ENCODE measurements around the gene COL4A2.
"Not testable (repeated sequence)": the region's sequence is repeated elsewhere in the genome, so short reads cannot be mapped to it uniquely, and the experiment has no call there.

COL4A2 gene

DNA sequence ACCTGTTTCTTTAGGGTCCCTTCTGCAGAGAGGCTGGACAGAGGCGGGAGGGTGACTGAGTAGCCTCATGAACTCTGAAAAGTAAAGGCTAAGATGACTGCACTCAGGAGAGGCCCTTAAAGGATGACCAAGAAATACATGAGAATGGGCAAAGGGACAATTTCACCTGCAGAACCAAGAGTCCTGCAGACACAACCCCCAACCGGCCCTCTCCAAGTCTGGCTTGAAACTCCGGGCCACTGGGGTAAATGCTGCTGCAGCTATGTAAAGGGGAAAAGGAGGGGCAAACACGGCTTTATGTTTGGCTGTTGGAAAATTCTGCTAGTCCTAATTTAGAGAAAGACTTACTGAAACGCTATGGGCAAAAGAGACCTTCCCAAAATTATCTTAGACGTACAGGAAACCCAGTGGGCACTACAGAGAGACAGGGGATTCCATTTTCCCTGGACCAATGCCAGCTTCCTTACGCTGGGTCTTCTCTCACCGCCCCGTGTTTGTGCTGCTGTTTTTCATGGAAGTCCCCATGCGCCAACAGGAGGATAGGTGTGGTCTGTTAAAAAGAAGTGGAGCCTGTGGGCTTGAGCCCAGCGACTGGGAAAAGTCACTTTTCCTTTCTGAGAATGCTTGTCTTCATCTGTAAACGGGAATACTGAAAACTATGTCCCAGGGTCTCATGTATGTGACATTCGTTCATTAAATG is 10.6 kb downstream of the COL4A2 start:
- H3K36me3 Mint-ChIP-seq, result no peaks in the 10 kb centered on the region
- H3K9me3 Mint-ChIP-seq, result no peaks in the 10 kb centered on the region
- H3K4me3 Mint-ChIP-seq, result no peak overlapping the region
- peaks cover 6% of the 10 kb centered on the region for H3K4me1 Mint-ChIP-seq
- H3K27me3 Mint-ChIP-seq, result peaks cover 10% of the 10 kb centered on the region
- H3K27ac Mint-ChIP-seq, result no peak overlapping the region

DNA sequence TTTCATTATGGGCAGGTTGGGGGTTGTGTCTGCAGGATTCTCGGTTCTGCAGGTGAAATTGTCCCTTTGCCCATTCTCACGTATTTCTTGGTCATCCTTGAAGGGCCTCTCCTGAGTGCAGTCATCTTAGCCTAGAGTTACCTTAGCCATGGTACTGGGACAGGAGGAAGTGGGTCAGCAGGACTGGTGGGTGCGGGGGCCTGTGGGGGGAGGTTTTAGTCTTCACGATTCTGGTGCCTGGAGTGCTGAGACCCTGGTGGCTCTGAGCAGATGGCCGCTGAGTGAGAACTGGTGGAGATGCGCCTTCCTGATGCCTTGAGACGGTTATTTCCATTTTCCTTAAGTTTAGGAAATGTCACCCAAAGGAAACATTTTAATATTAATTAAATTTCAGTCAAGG is 11.8 kb downstream of the COL4A2 start:
- H3K9me3 Mint-ChIP-seq, result no peaks in the 10 kb centered on the region
- H3K4me1 Mint-ChIP-seq, result peaks cover 6% of the 10 kb centered on the region
- H3K27me3 Mint-ChIP-seq, result peaks cover 11% of the 10 kb centered on the region
- H3K4me3 Mint-ChIP-seq, result no peak overlapping the region
- no peak overlapping the region for H3K27ac Mint-ChIP-seq
- no peaks in the 10 kb centered on the region for H3K36me3 Mint-ChIP-seq

DNA sequence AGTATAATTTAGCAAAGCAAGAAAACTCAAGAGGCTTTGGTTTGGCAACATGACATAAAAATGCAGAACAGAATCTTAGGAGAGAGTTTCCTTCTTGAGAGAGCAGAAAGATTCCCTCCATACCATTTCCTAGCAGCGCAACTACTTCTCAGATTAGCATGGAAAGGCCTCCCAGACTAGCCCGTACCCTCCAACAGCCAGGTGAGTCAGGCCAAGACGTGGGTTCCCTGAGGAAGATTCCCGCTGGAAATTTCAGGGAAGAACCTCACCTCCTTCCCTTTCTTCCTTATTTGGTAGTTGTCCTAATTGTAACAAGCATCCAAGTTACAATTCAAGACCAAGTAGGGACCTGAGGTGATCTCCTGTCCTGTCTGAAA is 12.3 kb downstream of the COL4A2 start:
- no peak overlapping the region for H3K27ac Mint-ChIP-seq
- peaks cover 6% of the 10 kb centered on the region for H3K4me1 Mint-ChIP-seq
- no peaks in the 10 kb centered on the region for H3K36me3 Mint-ChIP-seq
- no peaks in the 10 kb centered on the region for H3K9me3 Mint-ChIP-seq
- H3K4me3 Mint-ChIP-seq, result no peak overlapping the region
- peaks cover 12% of the 10 kb centered on the region for H3K27me3 Mint-ChIP-seq

DNA sequence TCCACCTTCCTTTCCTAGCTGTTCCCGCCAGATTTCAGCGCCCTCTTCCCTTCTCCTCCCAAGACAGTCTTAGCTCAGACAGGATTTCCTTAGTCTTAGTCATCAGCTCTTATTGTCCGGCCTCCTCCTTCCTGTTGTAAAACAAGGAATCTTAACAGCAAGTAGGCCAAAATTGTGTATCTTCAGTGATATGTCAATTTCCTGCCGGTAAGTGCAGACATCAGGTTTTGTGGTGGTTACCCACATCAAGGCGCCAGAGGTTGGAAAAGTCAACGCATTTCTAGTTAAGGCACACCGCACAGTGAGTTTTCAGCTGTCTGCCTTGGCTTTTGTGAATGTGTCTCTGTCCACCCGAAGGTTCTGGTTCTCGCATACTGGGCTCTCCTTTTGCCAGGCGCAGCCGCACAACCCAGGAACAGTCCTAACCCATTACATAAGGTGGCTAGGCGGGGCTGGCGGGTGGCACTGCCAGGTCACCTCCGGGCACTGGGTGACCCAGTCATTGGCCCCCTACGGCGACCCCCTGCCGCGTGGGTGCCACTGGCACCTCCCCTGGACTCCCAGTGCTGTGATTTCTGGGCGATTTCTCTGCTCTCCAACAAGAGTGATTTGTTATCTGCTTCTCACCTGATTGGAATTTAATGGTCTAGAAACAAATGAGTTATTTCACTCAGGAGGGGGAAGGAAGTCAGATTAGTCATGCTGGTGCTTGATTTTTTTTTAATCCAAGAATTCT is 12.9 kb downstream of the COL4A2 start:
- no peaks in the 10 kb centered on the region for H3K9me3 Mint-ChIP-seq
- peaks cover 6% of the 10 kb centered on the region for H3K4me1 Mint-ChIP-seq
- peaks cover 16% of the 10 kb centered on the region for H3K27me3 Mint-ChIP-seq
- H3K36me3 Mint-ChIP-seq, result no peaks in the 10 kb centered on the region
- no peak overlapping the region for H3K4me3 Mint-ChIP-seq
- H3K27ac Mint-ChIP-seq, result no peak overlapping the region

DNA sequence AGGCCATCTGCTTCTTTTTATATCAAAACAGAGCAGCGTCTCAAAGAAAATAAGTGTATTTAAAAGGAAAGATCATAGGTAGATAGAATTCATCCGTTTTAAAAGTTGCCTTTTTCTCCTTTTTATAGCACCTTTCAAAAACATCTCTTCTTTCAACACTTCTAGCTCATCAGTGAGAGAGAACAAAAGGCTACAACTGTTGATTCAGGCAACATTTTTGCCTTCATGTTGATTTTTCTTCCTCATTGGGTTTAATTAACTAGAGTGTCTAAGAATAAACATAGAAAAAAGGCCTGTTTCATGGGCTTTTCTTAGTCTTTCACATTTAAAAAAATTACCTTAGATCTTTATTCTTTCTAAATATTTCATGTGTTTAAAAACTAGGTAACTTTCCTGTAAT is 13.6 kb downstream of the COL4A2 start:
- no peaks in the 10 kb centered on the region for H3K9me3 Mint-ChIP-seq
- no peak overlapping the region for H3K27ac Mint-ChIP-seq
- H3K4me3 Mint-ChIP-seq, result no peak overlapping the region
- H3K27me3 Mint-ChIP-seq, result peaks cover 19% of the 10 kb centered on the region
- H3K36me3 Mint-ChIP-seq, result no peaks in the 10 kb centered on the region
- peaks cover 6% of the 10 kb centered on the region for H3K4me1 Mint-ChIP-seq

DNA sequence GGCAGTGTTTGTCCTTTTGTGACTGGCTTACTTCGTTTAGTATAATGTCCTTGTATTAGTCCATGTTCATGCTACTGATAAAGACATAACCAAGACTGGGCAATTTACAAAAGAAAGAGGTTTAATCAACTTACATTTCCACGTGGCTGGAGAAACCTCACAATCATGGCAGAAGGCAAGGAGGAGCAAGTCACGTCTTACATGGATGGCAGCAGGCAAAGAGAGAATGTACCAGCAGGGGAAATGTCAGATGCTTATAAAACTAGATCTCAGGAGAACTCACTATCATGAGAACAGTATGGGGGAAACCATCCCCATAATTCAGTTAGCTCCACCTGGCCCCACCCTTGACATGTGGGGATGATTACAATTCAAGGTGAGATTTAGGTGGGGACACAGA is 14.5 kb downstream of the COL4A2 start:
- not testable (repeated sequence) for H3K27ac Mint-ChIP-seq, H3K36me3 Mint-ChIP-seq, H3K4me3 Mint-ChIP-seq, H3K4me1 Mint-ChIP-seq, H3K9me3 Mint-ChIP-seq
- H3K27me3 Mint-ChIP-seq, result peaks cover 19% of the 10 kb centered on the region

DNA sequence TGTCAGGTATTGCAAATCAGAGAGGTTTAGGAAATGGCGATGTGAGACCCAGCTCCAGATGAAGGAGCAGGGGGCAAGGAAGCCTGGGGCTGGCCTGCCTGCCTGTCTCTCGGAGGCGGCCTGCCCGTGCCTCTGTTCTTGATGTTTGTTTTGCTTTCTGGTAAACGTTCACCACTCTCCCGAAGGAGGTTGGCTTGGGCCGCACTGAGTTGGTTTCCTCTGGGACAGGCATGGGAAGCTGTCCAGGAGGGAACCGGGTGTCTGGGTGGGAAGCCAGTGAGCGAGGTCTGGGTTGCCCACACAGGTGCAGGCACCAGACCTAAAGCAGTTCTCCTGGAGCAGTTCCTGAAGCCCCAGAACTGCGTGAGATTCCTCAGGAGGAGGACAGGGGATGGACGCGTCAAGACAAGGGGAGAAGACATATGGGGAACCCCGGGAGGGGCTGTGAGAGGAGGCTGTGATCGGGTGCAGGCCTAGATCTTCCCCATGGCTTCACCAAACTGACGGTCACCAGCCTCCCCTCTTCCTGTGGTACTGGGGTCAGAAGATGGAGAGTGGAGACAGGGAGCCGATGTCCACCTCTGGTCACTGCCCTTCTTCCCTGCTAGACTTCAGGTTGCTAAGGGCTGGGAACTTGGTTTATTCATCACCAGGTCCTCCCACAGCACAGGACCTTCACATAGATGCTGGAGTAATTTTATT is 15.2 kb downstream of the COL4A2 start:
- Mint-ChIP-seq H3K27ac (no peak overlapping the region), H3K9me3 (no peaks in the 10 kb centered on the region), H3K36me3 (no peaks in the 10 kb centered on the region), H3K27me3 (peaks cover 27% of the 10 kb centered on the region), H3K4me1 (peaks cover 6% of the 10 kb centered on the region), H3K4me3 (no peak overlapping the region)

DNA sequence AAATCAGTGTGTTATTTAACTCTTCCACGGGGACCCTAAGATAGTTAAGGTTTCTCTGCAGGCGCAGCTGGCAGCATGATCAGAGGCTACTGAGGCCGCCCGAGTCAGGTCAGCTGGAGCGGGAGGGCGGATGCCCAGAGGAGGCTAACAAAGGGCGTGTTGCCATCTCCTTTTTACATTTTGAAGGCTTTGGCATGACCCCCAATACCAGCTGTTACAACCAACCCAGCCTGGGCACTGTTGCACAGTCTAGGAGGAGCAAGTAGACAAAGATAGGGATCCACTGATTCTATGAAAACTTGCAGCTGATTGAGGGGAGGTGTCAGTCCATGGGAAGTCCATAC is 15.7 kb downstream of the COL4A2 start:
- Mint-ChIP-seq H3K27me3 (peaks cover 28% of the 10 kb centered on the region), H3K4me3 (no peak overlapping the region), H3K9me3 (no peaks in the 10 kb centered on the region), H3K36me3 (no peaks in the 10 kb centered on the region), H3K4me1 (peaks cover 6% of the 10 kb centered on the region), H3K27ac (no peak overlapping the region)

DNA sequence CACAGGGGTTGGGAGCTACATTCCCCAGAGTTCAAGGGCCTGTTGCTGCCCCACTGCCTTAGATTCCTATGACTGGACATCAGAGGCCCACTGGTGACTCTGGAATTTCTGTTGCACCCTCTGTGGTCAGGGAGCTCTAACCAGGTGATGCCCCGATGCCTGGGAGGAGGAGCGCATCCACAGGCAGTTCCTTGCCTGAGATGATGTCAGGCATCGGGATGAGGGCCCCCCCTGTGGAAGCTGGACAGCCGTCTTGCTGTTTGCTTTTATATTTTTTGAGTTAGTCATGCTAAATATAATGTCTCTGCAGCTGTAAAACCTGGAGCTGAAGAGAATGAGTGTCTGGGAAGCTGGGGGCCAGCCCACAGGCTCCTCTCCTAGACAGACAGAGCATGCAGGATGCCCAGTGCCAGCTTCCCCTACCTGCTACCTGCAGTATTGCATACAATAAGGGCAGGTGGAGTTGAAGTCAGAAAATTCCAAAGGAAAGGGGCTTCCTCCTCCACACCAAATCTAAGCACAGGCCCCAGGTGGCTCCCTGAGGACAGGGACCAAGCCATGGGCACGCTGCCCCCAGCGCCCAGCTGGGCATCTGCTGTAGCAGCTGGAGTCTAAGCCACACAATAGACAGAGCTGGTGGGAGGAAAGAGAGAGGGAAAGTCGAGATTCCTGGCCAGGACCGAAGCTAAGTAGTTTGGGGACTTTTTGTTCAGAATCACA is 16.2 kb downstream of the COL4A2 start:
- Mint-ChIP-seq H3K27me3 (peaks cover 28% of the 10 kb centered on the region), H3K4me1 (peaks cover 6% of the 10 kb centered on the region), H3K27ac (no peak overlapping the region), H3K4me3 (no peak overlapping the region), H3K36me3 (no peaks in the 10 kb centered on the region), H3K9me3 (no peaks in the 10 kb centered on the region)

DNA sequence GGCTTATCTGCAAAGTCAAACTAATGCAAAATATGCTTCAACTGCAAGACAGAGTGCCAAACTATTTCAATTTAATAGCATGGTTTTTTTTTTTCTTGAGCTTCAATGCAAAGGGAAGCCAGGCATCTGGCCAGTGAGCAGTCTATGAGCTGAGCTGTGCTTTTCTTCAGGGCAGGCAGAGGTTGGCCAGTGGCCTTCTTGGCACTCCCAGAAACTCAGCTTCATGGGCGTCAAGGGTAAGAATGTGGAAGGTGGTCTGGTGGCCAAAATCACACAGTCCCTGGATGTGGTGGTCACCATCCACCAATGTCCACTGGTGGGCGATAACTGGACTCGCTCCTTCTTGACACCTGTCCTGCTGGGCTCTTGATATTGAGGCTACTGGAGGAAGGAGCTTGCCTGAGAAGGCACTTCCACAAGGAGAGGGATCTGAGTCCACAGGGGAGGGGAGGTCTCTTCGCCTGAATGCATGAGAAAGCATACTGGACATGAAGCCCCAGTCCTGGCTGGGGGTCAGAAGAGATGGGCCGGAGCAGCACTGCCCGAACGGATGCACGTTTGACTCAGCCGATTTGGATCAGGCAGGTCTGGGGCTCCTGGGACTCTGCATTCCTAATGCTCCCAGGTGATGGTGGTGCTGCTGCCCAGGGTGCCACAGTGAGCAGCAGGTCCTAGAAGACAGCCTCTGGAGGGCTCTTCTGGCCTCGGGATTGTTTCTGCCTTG is 17.1 kb downstream of the COL4A2 start:
- Mint-ChIP-seq H3K9me3 (no peaks in the 10 kb centered on the region), H3K36me3 (no peaks in the 10 kb centered on the region), H3K4me3 (no peak overlapping the region), H3K4me1 (peaks cover 6% of the 10 kb centered on the region), H3K27me3 (peaks cover 26% of the 10 kb centered on the region), H3K27ac (no peak overlapping the region)

DNA sequence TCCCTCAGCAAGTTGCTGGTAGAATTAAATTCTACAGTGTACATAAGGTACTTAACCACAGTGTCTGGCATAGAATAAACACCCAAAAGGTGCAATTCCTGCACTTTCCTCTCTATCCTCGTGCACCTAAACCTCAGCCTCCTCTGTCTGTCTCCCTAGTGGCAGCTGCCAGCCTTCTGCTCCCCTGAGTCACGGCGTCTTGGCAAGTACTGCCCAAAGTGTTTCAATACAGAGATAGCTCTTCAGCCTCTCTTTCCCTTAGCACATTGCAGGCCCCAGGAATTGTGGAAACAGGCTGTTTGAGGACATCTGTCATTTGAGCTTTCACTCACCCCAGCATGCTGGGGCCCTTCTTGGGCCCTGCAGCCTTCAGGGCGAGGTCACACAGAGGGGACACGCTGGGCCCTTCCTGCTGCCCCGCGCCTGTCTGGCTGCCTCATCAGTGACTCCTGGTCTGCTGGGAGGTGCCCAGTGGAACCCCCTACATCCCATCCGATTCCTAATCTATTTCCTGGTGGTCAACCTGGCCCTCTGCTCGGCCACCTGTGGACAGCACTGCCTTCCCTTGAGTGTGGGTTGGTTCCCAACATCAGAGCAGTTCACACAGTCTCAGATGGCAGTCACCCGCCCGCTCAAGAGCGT is 19.3 kb downstream of the COL4A2 start:
- Mint-ChIP-seq H3K4me3 (no peak overlapping the region), H3K4me1 (no peaks in the 10 kb centered on the region), H3K9me3 (no peaks in the 10 kb centered on the region), H3K27ac (no peak overlapping the region), H3K36me3 (no peaks in the 10 kb centered on the region), H3K27me3 (peaks cover 25% of the 10 kb centered on the region)

DNA sequence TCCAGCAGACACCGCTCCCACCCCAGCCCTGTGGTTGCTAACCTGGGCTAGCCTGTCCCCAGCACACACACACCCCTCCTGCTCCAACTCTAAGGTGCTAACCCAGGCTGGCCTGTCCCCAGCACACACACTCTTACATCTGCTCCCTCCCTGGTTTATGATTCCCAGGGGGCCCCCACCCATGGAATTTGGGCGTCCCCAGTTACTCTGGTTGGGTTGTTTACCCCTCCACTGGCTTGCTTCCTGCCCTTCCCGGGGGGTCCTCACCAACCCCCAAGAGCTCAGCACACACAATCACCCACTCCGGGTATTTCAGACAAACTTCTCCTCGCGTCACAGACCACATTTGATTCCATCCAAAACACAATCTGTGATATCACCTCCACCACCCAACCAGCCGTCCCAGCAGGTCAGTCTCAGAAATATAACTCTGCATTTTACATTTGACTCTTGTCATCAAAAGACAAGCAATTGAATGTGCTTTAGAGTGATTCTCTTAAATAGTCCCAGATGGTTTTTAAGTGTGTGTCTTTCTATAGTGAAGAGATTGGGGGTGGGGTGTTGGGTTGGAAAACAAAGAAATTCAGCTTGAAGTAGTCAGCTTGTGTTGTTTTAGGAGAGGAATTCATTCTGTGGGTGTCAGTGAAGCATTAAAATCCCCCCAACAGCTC is 20.1 kb downstream of the COL4A2 start:
- no peaks in the 10 kb centered on the region for H3K36me3 Mint-ChIP-seq
- no peak overlapping the region for H3K27ac Mint-ChIP-seq
- no peaks in the 10 kb centered on the region for H3K9me3 Mint-ChIP-seq
- peaks cover 22% of the 10 kb centered on the region for H3K27me3 Mint-ChIP-seq
- no peak overlapping the region for H3K4me3 Mint-ChIP-seq
- no peaks in the 10 kb centered on the region for H3K4me1 Mint-ChIP-seq

DNA sequence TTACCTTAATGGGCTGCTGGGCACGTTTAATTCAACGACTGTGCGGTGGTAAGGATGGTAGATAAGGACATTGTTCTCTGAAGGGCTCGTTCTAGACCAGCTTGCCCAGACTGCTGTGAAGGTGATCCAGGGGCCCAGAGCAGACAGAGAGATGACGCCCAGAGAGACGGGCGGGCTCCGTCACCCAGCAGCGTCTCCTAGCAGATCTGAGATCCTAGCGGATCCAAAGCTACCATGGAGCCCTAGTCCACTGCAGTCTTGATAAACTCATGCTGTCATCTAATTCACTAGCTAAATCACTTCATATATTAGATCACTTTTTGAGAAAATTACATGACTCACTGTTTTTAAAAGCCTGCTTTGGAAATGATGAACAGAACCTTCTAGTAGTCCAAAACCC is 21.5 kb downstream of the COL4A2 start:
- Mint-ChIP-seq H3K4me3 (no peak overlapping the region), H3K27me3 (peaks cover 21% of the 10 kb centered on the region), H3K9me3 (no peaks in the 10 kb centered on the region), H3K4me1 (no peaks in the 10 kb centered on the region), H3K36me3 (no peaks in the 10 kb centered on the region), H3K27ac (no peak overlapping the region)

DNA sequence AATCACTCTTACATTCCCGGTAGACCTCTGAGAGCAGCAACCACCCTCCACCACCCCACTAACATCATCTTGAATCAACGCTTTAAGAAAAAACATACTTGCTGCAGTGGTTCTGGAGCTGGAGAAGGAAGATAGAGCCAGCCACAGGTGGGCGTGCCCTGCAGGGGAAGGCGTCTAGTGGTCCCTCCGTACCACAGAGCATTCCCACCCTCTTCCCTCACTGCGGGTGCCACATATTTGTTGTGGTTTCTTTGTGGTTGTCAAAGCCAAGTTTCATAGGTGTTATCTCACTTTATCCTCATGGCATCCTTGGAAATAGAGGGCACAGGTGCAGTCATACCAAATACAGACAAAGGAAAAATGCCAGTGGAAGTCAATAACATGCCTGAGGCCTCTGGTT is 22.2 kb downstream of the COL4A2 start:
- Mint-ChIP-seq H3K4me1 (no peaks in the 10 kb centered on the region), H3K27me3 (peaks cover 17% of the 10 kb centered on the region), H3K4me3 (no peak overlapping the region), H3K36me3 (no peaks in the 10 kb centered on the region), H3K27ac (no peak overlapping the region), H3K9me3 (no peaks in the 10 kb centered on the region)
